H1 (cell line): Measurements from ENCODE around the gene ARSI.

ENCODE experiments used
- ASH2L ChIP-seq: fragments of 200-600, 300-600 bp; sonication (generic); IDR thresholded peaks from one replicate; pipeline ENCODE4 v1.7.1; 2017; ENCODE audit warnings: low read length
- HDAC2 ChIP-seq, 2 experiments: fragments of 300-600 bp in 1 of 2; sonication (generic) in 1 of 2; IDR thresholded peaks; 2 replicates each; pipeline ENCODE4 v1.6.1; 2011 to 2012; ENCODE audit warnings: low read depth in 2 of 2, low read length in 2 of 2, mild to moderate bottlenecking in 2 of 2, moderate library complexity in 2 of 2, borderline replicate concordance in 1 of 2, inconsistent platforms in 1 of 2
- KDM5A ChIP-seq: fragments of 200-600 bp; IDR thresholded peaks from 2 replicates; pipeline ENCODE4 v1.7.1; 2012; ENCODE audit warnings: mild to moderate bottlenecking, low read length, inconsistent platforms, mixed read lengths
- POLR2AphosphoS5 ChIP-seq: IDR thresholded peaks from 2 replicates; pipeline ENCODE4 v1.6.1; 2011; ENCODE audit warnings: low read depth, low read length
- TF ChIP-seq, protein P1 (sequence below), 3 experiments: IDR thresholded peaks; 1 replicate in 2 of 3; 2 replicates in 1 of 3; pipeline versions ENCODE4 v1.5.1 to v1.6.1; 2011; ENCODE audit warnings: low read length in 3 of 3, mild to moderate bottlenecking in 3 of 3, inconsistent platforms in 2 of 3, low read depth in 1 of 3, moderate library complexity in 1 of 3; ENCODE audit not compliant: insufficient read depth in 1 of 3; ENCODE audit errors: control extremely low read depth in 1 of 3

DNA sequence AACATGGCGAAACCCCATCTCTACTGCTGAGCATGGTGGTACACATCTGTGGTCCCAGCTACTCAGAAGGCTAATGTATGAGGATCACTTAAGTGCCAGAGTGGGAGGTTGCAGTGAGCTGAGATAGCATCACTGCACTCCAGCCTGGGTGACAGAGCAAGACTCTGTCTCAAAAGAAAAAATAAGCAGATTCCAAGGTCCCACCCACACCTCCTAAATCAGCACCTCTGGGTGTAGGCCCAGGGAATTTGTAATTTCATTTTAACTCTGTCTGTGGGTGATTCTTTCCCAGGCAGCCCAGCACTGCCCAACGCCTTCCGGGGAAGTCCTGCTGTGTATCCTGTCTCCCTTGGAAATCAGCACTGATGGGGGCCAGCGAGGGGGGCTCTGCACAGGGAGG, 25.7 kb downstream of the ARSI start:
- TF ChIP-seq KDM5A (no peak), ASH2L (no peak), HDAC2 (IDR thresholded peaks at IDR 0.05; ENCODE audit: borderline replicate concordance in 1 of 2, low read depth in 2 of 2, low read length in 2 of 2) (no peak), POLR2AphosphoS5 (no peak)
- TF ChIP-seq, protein P1, sequence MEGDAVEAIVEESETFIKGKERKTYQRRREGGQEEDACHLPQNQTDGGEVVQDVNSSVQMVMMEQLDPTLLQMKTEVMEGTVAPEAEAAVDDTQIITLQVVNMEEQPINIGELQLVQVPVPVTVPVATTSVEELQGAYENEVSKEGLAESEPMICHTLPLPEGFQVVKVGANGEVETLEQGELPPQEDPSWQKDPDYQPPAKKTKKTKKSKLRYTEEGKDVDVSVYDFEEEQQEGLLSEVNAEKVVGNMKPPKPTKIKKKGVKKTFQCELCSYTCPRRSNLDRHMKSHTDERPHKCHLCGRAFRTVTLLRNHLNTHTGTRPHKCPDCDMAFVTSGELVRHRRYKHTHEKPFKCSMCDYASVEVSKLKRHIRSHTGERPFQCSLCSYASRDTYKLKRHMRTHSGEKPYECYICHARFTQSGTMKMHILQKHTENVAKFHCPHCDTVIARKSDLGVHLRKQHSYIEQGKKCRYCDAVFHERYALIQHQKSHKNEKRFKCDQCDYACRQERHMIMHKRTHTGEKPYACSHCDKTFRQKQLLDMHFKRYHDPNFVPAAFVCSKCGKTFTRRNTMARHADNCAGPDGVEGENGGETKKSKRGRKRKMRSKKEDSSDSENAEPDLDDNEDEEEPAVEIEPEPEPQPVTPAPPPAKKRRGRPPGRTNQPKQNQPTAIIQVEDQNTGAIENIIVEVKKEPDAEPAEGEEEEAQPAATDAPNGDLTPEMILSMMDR (IDR thresholded peaks at IDR 0.05; ENCODE audit: control extremely low read depth in 1 of 3, insufficient read depth in 1 of 3, low read depth in 1 of 3, low read length in 3 of 3): no peak
